Hindlimb muscle (tissue), 1 donor: ENCODE results near the gene SPEM2. TPM values are rescaled to one million over a fixed set of nuclear protein-coding genes. Genes with fewer than 3 reads are reported as not detected.

Source experiments
- DNase-seq: peaks from one replicate; pipeline ENCODE4 v3.0.0-alpha.2; 2013
- polyA plus RNA-seq: library from polyadenylated mRNA; unstranded; fragments of 120-200 nt; gene quantifications from one replicate; pipeline ENCODE4 v1.2.1, GENCODE V29; 2013; ENCODE audit not compliant: insufficient read length

SPEM2 gene
- polyA plus RNA-seq, 1 donor: not detected

GRCh38 chr17:7403977-7404736 is 21.3 kb upstream of the SPEM2 start, which contains the start of gene TMEM256:
Gene TMEM256, minus strand, starts transcription at chr17:7404097. Its CDS starts 13 bp downstream, at chr17:7404084.
- DNase-seq: peak; percentile 99

GRCh38 chr17:7404737-7405349 is 20.6 kb upstream of the SPEM2 start:
- no peak for DNase-seq

- peak; percentile 57 for DNase-seq
These were observed 19.8 kb upstream of the SPEM2 start for GRCh38 chr17:7405350-7406234.

GRCh38 chr17:7406235-7406825 is 19.1 kb upstream of the SPEM2 start:
- DNase-seq: no peak

GRCh38 chr17:7407082-7407481 is 18.3 kb upstream of the SPEM2 start:
- DNase-seq: no peak

- DNase-seq: no peak
These were observed 17.7 kb upstream of the SPEM2 start, which contains the start of gene NLGN2 for GRCh38 chr17:7407485-7408251. Gene NLGN2, plus strand, starts transcription at chr17:7407845. Its CDS starts 411 bp downstream, at chr17:7408256.

GRCh38 chr17:7408252-7408727 is 17.1 kb upstream of the SPEM2 start:
- no peak for DNase-seq

- no peak for DNase-seq
These were observed 16.6 kb upstream of the SPEM2 start for GRCh38 chr17:7408863-7409262.

GRCh38 chr17:7409716-7410115 is 15.7 kb upstream of the SPEM2 start:
- no peak for DNase-seq

GRCh38 chr17:7410634-7411426 is 14.6 kb upstream of the SPEM2 start:
- no peak for DNase-seq

GRCh38 chr17:7411427-7411750 is 14.0 kb upstream of the SPEM2 start:
- DNase-seq: no peak

- DNase-seq: no peak
These were observed 11.9 kb upstream of the SPEM2 start for GRCh38 chr17:7413346-7413985.

GRCh38 chr17:7414837-7415236 is 10.6 kb upstream of the SPEM2 start:
- no peak for DNase-seq

GRCh38 chr17:7415784-7416183 is 9.6 kb upstream of the SPEM2 start:
- no peak for DNase-seq

- DNase-seq: no peak
These were observed 9.1 kb upstream of the SPEM2 start for GRCh38 chr17:7416323-7416722.

- DNase-seq: no peak
These were observed 8.3 kb upstream of the SPEM2 start for GRCh38 chr17:7417056-7417655.

- DNase-seq: no peak
These were observed 6.8 kb upstream of the SPEM2 start for GRCh38 chr17:7418472-7419152.

GRCh38 chr17:7419819-7420610 is 5.4 kb upstream of the SPEM2 start, which contains the start of gene SPEM1:
Gene SPEM1, plus strand, starts transcription at chr17:7420324. Its CDS starts 61 bp downstream, at chr17:7420385.
- DNase-seq: no peak
